ENCODE data around the gene BMI1. TPM values are rescaled to one million over a fixed set of nuclear protein-coding genes. Genes with fewer than 3 reads are reported as not detected.
"Not testable (repeated sequence)": the region's sequence is repeated elsewhere in the genome, so short reads cannot be mapped to it uniquely, and the experiment has no call there.

The BMI1 gene
- total RNA-seq, 4 donors from 2014 or later: 9.6 to 44.4 (median 21.4) TPM

- no peak overlapping the region for H3K4me3 ChIP-seq
- no peaks in the 10 kb centered on the region for H3K36me3 ChIP-seq
- no peak overlapping the region for H3K27ac ChIP-seq
- 57 to 60% methylated on average over 2 of the region's 2 CpGs for WGBS, 2 donors
- H3K4me1 ChIP-seq: no peaks in the 10 kb centered on the region
- TF ChIP-seq, protein P1, sequence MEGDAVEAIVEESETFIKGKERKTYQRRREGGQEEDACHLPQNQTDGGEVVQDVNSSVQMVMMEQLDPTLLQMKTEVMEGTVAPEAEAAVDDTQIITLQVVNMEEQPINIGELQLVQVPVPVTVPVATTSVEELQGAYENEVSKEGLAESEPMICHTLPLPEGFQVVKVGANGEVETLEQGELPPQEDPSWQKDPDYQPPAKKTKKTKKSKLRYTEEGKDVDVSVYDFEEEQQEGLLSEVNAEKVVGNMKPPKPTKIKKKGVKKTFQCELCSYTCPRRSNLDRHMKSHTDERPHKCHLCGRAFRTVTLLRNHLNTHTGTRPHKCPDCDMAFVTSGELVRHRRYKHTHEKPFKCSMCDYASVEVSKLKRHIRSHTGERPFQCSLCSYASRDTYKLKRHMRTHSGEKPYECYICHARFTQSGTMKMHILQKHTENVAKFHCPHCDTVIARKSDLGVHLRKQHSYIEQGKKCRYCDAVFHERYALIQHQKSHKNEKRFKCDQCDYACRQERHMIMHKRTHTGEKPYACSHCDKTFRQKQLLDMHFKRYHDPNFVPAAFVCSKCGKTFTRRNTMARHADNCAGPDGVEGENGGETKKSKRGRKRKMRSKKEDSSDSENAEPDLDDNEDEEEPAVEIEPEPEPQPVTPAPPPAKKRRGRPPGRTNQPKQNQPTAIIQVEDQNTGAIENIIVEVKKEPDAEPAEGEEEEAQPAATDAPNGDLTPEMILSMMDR (IDR thresholded peaks at IDR 0.05): no peak
- TF ChIP-seq POLR2A (IDR thresholded peaks at IDR 0.05): no peak
- intact Hi-C loops (cut with DNase I): no loop called here
- DNase-seq: no peak
- H3K9me3 ChIP-seq: no peaks in the 10 kb centered on the region
- H3K27me3 ChIP-seq: no peaks in the 10 kb centered on the region
Measured at GRCh38 chr10:22308390-22308789, 12.5 kb upstream of the BMI1 start.

DNA sequence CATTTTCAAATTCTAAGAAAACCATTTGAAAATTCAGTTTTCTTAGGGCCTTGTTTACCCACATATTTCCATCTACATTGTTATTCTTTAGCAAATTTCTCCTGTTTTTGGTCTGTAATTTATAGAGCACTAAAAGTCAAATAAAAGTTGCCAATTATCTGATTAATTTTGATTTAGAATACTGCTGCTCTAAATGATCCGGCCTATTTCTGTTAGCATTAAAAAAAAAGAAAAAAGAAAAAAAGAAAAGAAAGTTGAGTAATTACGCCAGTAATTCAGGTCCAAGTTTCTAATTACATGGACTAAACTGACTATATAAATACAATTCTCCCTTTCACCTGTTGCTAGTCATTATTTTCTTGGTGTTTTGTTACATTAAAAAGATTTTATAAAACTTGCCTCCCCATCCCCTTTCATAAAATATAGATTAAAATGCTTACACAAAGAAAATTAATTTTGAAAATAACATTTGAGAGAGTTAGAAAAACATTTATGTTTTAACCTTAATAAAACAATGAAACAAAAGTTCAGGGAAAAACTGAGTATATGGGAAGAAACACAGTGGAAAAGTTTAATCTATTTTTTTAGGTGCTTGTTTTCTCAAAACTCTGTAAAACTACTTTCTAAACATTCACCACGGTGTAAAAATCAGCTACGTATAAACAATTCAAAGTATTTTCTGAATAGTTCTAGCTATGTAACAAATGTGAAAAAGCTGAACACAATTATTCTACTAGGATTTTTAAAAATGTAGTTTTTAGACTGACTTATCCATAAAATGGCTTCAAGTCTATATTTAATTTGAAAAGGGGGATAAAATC lies 11.5 kb upstream of the BMI1 start:
- 87 to 92% methylated on average over 4 of the region's 4 CpGs for WGBS, 2 donors
- intact Hi-C loops (cut with DNase I): no loop called here
- H3K4me3 ChIP-seq: no peak overlapping the region

DNA sequence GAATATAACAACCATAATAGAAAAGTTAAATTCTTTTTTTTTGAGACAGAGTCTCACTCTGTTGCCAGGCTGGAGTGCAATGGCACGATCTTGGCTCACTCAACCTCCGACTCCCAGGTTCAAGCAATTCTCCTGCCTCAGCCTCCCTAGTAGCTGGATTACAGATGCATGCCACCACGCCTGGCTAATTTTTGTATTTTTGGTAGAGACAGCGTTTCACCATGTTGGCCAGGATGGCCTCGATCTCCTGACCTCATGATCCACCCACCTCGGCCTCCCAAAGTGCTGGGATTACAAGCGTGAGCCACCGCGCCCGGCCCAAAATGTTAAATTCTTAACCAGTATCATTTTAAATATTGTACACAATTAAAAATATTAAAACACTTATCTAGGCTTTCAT lies 10.9 kb upstream of the BMI1 start:
- WGBS, 2 donors: 93 to 95% methylated on average over 10 of the region's 10 CpGs
- H3K4me3 ChIP-seq, H3K9me3 ChIP-seq, H3K4me1 ChIP-seq, H3K27me3 ChIP-seq, H3K36me3 ChIP-seq, DNase-seq, H3K27ac ChIP-seq: not testable (repeated sequence)
- intact Hi-C loops (cut with DNase I): loop anchor here (10.0 kb wide), 1 partner anchor 55 kb away; no protein-coding TSS in a partner anchor

More for the DNA sequence above, 11.5 kb upstream of the BMI1 start:
- no peaks in the 10 kb centered on the region for H3K36me3 ChIP-seq
- no peaks in the 10 kb centered on the region for H3K9me3 ChIP-seq
- no peaks in the 10 kb centered on the region for H3K27me3 ChIP-seq
- H3K27ac ChIP-seq: no peak overlapping the region
- no peak for DNase-seq
- no peaks in the 10 kb centered on the region for H3K4me1 ChIP-seq
- TF ChIP-seq, protein P1 (IDR thresholded peaks at IDR 0.05): no peak
- TF ChIP-seq POLR2A (IDR thresholded peaks at IDR 0.05): no peak

GRCh38 chr10:22310928-22311327 lies 10.0 kb upstream of the BMI1 start:
- DNase-seq: no peak
- peaks cover 0 to 8% (median 0%) of the 10 kb centered on the region in 3 donors for H3K4me1 ChIP-seq
- TF ChIP-seq, protein P1 (IDR thresholded peaks at IDR 0.05): no peak
- no peak for TF ChIP-seq POLR2A (IDR thresholded peaks at IDR 0.05)
- H3K27ac ChIP-seq: no peak overlapping the region
- H3K36me3 ChIP-seq: no peaks in the 10 kb centered on the region
- no peaks in the 10 kb centered on the region for H3K27me3 ChIP-seq
- no peak overlapping the region for H3K4me3 ChIP-seq
- intact Hi-C loops (cut with DNase I): loop anchor here (10.0 kb wide), 1 partner anchor 56 kb away; no protein-coding TSS in a partner anchor
- no peaks in the 10 kb centered on the region for H3K9me3 ChIP-seq

DNA sequence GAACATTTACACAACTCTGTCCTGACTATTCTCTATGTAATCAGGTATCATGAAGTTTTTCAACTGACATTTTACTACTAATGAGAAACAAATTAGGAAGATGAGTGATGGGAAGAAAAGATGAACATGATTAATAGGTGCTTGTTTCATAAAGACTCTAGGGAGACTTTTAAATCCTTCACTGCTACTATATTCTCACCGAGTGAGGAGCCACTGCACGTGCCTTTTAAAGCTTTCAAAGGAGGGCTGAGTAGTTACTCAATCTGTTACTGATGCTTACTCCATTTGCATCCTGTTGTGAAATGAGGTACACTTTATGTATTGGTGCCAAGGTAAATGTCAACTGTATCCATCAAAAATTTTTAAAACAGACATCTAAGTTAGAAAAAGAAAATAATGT lies 6.0 kb upstream of the BMI1 start:
- Histone ChIP-seq H3K4me1 (peaks cover 0 to 41% (median 4%) of the 10 kb centered on the region in 3 donors), H3K27ac (no peak overlapping the region), H3K36me3 (no peaks in the 10 kb centered on the region), H3K9me3 (no peaks in the 10 kb centered on the region), H3K4me3 (no peak overlapping the region), H3K27me3 (no peaks in the 10 kb centered on the region)
- no peak for DNase-seq
- intact Hi-C loops (cut with DNase I): loop anchor here (10.0 kb wide), 1 partner anchor 60 kb away; no protein-coding TSS in a partner anchor
- TF ChIP-seq, protein P1 (IDR thresholded peaks at IDR 0.05): no peak
- no peak for TF ChIP-seq POLR2A (IDR thresholded peaks at IDR 0.05)
- WGBS, 2 donors: 57 to 66% methylated on average over 2 of the region's 2 CpGs

Measured in esophagus squamous epithelium (tissue), 5 donors.